ENCODE measurements around the gene PSME3. TPM values are rescaled to one million over a fixed set of nuclear protein-coding genes. Genes with fewer than 3 reads are reported as not detected.
A peak's percentile ranks its signal among the peaks of the same experiment; 100 is the strongest.

Gene PSME3
- total and polyA plus RNA-seq, 2 of the 13 experiments (the other 11 are each of a cell fraction or from before 2014, with no cell fraction given), result 66.3 to 135 TPM

GRCh38 chr17:42798383-42799380, 34.5 kb upstream of the PSME3 start, which contains the start of the genes CNTD1 and COA3 (continued):
- TF ChIP-seq ZBTB3 (CRISPR knock-in tag; IDR thresholded peaks at IDR 0.05; ENCODE audit: borderline replicate concordance, low read depth) (peak; percentile 44; the same call in 1 of the 2 replicates), CHD4 (IDR thresholded peaks at IDR 0.05; ENCODE audit: borderline replicate concordance, low read length) (0 out of 2 replicates have a peak, but pooled peaks have one; percentile 22), ZNF335 (CRISPR knock-in tag; IDR thresholded peaks at IDR 0.05) (peak; percentile 79), ZNF546 (CRISPR knock-in tag; conservative IDR thresholded peaks at IDR 0.05) (peak; percentile 95), ZNF224 (CRISPR knock-in tag; IDR thresholded peaks at IDR 0.05) (peak; percentile 53; the same call in 1 of the 2 replicates), FLYWCH1 (CRISPR knock-in tag; IDR thresholded peaks at IDR 0.05) (no peak), ZNF839 (CRISPR knock-in tag; IDR thresholded peaks at IDR 0.05; ENCODE audit: borderline replicate concordance) (peak; percentile 80; the same call in 1 of the 2 replicates), ZFP82 (CRISPR knock-in tag; IDR thresholded peaks at IDR 0.05; ENCODE audit: borderline replicate concordance) (peak; percentile 95; the same call in 1 of the 2 replicates), RAD51 (IDR thresholded peaks at IDR 0.05; ENCODE audit: borderline replicate concordance) (no peak), SP140L (CRISPR knock-in tag; IDR thresholded peaks at IDR 0.05; ENCODE audit: borderline replicate concordance) (no peak; the same call in 1 of the 2 replicates), SUZ12 (IDR thresholded peaks at IDR 0.05; ENCODE audit: low read depth, low read length) (peak; percentile 84), KLF6 (CRISPR knock-in tag; IDR thresholded peaks at IDR 0.05) (0 out of 2 replicates have a peak, but pooled peaks have one; percentile 31), GATAD1 (CRISPR knock-in tag; IDR thresholded peaks at IDR 0.05) (peak; percentile 93), POLR2AphosphoS2 (IDR thresholded peaks at IDR 0.05; ENCODE audit: low read depth, low read length) (no peak), ZFP36 (IDR thresholded peaks at IDR 0.05; ENCODE audit: borderline replicate concordance, low read depth, low read length, partially characterized antibody) (no peak), STAG1 (CRISPR knock-in tag; IDR thresholded peaks at IDR 0.05) (no peak), STAT6 (CRISPR knock-in tag; IDR thresholded peaks at IDR 0.05; ENCODE audit: borderline replicate concordance) (peak; percentile 93)
- TF ChIP-seq, protein P1, sequence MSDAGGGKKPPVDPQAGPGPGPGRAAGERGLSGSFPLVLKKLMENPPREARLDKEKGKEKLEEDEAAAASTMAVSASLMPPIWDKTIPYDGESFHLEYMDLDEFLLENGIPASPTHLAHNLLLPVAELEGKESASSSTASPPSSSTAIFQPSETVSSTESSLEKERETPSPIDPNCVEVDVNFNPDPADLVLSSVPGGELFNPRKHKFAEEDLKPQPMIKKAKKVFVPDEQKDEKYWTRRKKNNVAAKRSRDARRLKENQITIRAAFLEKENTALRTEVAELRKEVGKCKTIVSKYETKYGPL (CRISPR knock-in tag; IDR thresholded peaks at IDR 0.05), result peak; percentile 64; the same call in 1 of the 2 replicates
- TF ChIP-seq, protein P2, sequence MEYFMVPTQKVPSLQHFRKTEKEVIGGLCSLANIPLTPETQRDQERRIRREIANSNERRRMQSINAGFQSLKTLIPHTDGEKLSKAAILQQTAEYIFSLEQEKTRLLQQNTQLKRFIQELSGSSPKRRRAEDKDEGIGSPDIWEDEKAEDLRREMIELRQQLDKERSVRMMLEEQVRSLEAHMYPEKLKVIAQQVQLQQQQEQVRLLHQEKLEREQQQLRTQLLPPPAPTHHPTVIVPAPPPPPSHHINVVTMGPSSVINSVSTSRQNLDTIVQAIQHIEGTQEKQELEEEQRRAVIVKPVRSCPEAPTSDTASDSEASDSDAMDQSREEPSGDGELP (IDR thresholded peaks at IDR 0.05; ENCODE audit: borderline replicate concordance, low read depth), result peak; percentile 38; the same call in 1 of the 2 replicates
- TF ChIP-seq, protein P3, sequence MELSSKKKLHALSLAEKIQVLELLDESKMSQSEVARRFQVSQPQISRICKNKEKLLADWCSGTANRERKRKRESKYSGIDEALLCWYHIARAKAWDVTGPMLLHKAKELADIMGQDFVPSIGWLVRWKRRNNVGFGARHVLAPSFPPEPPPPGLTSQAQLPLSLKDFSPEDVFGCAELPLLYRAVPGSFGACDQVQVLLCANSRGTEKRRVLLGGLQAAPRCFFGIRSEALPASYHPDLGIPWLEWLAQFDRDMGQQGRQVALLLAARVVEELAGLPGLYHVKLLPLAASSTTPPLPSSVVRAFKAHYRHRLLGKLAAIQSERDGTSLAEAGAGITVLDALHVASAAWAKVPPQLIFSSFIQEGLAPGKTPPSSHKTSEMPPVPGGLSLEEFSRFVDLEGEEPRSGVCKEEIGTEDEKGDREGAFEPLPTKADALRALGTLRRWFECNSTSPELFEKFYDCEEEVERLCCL (CRISPR knock-in tag; IDR thresholded peaks at IDR 0.05; ENCODE audit: borderline replicate concordance), result peak; percentile 84
- TF ChIP-seq, protein P4, sequence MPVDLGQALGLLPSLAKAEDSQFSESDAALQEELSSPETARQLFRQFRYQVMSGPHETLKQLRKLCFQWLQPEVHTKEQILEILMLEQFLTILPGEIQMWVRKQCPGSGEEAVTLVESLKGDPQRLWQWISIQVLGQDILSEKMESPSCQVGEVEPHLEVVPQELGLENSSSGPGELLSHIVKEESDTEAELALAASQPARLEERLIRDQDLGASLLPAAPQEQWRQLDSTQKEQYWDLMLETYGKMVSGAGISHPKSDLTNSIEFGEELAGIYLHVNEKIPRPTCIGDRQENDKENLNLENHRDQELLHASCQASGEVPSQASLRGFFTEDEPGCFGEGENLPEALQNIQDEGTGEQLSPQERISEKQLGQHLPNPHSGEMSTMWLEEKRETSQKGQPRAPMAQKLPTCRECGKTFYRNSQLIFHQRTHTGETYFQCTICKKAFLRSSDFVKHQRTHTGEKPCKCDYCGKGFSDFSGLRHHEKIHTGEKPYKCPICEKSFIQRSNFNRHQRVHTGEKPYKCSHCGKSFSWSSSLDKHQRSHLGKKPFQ (CRISPR knock-in tag; IDR thresholded peaks at IDR 0.05; ENCODE audit: insufficient replicate concordance), result peak; percentile 54

All from HepG2 (cell line).